HG02610 (cell line): ENCODE measurements around the gene NOTCH2NLA.
"Not testable (repeated sequence)": the region's sequence is repeated elsewhere in the genome, so short reads cannot be mapped to it uniquely, and the experiment has no call there.

Experiments
- ATAC-seq: cut with Tn5 transposase; IDR thresholded peaks from one replicate; pipeline ENCODE4 v1.9.1; 2021; ENCODE audit warnings: mild to moderate bottlenecking, moderate library complexity; ENCODE audit not compliant: unreplicated experiment

Gene NOTCH2NLA

GRCh38 chr1:146228710-146229477, at the start of gene NOTCH2NLA:
NOTCH2NLA (minus strand) TSS chr1:146229021; CDS start chr1:146189337, 39,684 bp downstream.
- ATAC-seq: not testable (repeated sequence)

GRCh38 chr1:146278346-146278745, 49.5 kb upstream of the NOTCH2NLA start:
- peak; percentile 82 for ATAC-seq

- ATAC-seq: not testable (repeated sequence)
Measured at GRCh38 chr1:146277087-146277486, 48.3 kb upstream of the NOTCH2NLA start.

GRCh38 chr1:146274083-146274482, 45.3 kb upstream of the NOTCH2NLA start:
- ATAC-seq: not testable (repeated sequence)

- not testable (repeated sequence) for ATAC-seq
Measured at GRCh38 chr1:146273194-146273593, 44.4 kb upstream of the NOTCH2NLA start.

GRCh38 chr1:146272734-146273133, 43.9 kb upstream of the NOTCH2NLA start:
- not testable (repeated sequence) for ATAC-seq

GRCh38 chr1:146271977-146272376, 43.2 kb upstream of the NOTCH2NLA start:
- ATAC-seq: not testable (repeated sequence)

- ATAC-seq: not testable (repeated sequence)
Measured at GRCh38 chr1:146270129-146270528, 41.3 kb upstream of the NOTCH2NLA start.

GRCh38 chr1:146266179-146266748, 37.4 kb upstream of the NOTCH2NLA start:
- not testable (repeated sequence) for ATAC-seq

GRCh38 chr1:146264761-146265160, 35.9 kb upstream of the NOTCH2NLA start:
- not testable (repeated sequence) for ATAC-seq

- not testable (repeated sequence) for ATAC-seq
Measured at GRCh38 chr1:146260006-146260730, 31.3 kb upstream of the NOTCH2NLA start.

- not testable (repeated sequence) for ATAC-seq
Measured at GRCh38 chr1:146257992-146258552, 29.3 kb upstream of the NOTCH2NLA start.

GRCh38 chr1:146254569-146255197, 25.9 kb upstream of the NOTCH2NLA start:
- ATAC-seq: not testable (repeated sequence)

GRCh38 chr1:146253249-146253855, 24.5 kb upstream of the NOTCH2NLA start:
- ATAC-seq: not testable (repeated sequence)

- ATAC-seq: not testable (repeated sequence)
Measured at GRCh38 chr1:146251523-146251922, 22.7 kb upstream of the NOTCH2NLA start.

- ATAC-seq: not testable (repeated sequence)
Measured at GRCh38 chr1:146248643-146249042, 19.8 kb upstream of the NOTCH2NLA start.

GRCh38 chr1:146236626-146237025, 7.8 kb upstream of the NOTCH2NLA start:
- ATAC-seq: not testable (repeated sequence)

GRCh38 chr1:146236026-146236601, 7.3 kb upstream of the NOTCH2NLA start:
- ATAC-seq: not testable (repeated sequence)

GRCh38 chr1:146228144-146228682, 608 bp downstream of the NOTCH2NLA start:
- not testable (repeated sequence) for ATAC-seq
